ENCODE measurements around the gene VASH2. TPM values are rescaled to one million over a fixed set of nuclear protein-coding genes. Genes with fewer than 3 reads are reported as not detected.

The VASH2 gene
- total RNA-seq, 6 experiments from 2014 or later: 0.10 TPM; not detected in 5

GRCh38 chr1:212980123-212980785 is 29.9 kb downstream of the VASH2 start:
- peaks cover 16% of the 10 kb centered on the region for H3K4me1 Mint-ChIP-seq (ENCODE audit: low read depth)
- peaks cover 41% of the 10 kb centered on the region for H3K27me3 Mint-ChIP-seq (ENCODE audit: insufficient read depth)
- no peaks in the 10 kb centered on the region for H3K36me3 Mint-ChIP-seq (ENCODE audit: low read depth)
- no peak overlapping the region for H3K27ac Mint-ChIP-seq
- TF ChIP-seq CTCF (IDR thresholded peaks at IDR 0.05): no peak; the same call in 1 of the 2 replicates
- no peak overlapping the region for H3K4me3 Mint-ChIP-seq
- H3K9me3 Mint-ChIP-seq: no peaks in the 10 kb centered on the region
- no peak for DNase-seq

- H3K36me3 Mint-ChIP-seq (ENCODE audit: low read depth): no peaks in the 10 kb centered on the region
- H3K4me1 Mint-ChIP-seq (ENCODE audit: low read depth): peaks cover 7% of the 10 kb centered on the region
- no peak for DNase-seq
- peaks cover 39% of the 10 kb centered on the region for H3K27me3 Mint-ChIP-seq (ENCODE audit: insufficient read depth)
- no peak for TF ChIP-seq CTCF (IDR thresholded peaks at IDR 0.05)
- H3K9me3 Mint-ChIP-seq: no peaks in the 10 kb centered on the region
- no peak overlapping the region for H3K27ac Mint-ChIP-seq
- H3K4me3 Mint-ChIP-seq: no peak overlapping the region
Observed at GRCh38 chr1:212981025-212981495, 30.7 kb downstream of the VASH2 start.

DNA sequence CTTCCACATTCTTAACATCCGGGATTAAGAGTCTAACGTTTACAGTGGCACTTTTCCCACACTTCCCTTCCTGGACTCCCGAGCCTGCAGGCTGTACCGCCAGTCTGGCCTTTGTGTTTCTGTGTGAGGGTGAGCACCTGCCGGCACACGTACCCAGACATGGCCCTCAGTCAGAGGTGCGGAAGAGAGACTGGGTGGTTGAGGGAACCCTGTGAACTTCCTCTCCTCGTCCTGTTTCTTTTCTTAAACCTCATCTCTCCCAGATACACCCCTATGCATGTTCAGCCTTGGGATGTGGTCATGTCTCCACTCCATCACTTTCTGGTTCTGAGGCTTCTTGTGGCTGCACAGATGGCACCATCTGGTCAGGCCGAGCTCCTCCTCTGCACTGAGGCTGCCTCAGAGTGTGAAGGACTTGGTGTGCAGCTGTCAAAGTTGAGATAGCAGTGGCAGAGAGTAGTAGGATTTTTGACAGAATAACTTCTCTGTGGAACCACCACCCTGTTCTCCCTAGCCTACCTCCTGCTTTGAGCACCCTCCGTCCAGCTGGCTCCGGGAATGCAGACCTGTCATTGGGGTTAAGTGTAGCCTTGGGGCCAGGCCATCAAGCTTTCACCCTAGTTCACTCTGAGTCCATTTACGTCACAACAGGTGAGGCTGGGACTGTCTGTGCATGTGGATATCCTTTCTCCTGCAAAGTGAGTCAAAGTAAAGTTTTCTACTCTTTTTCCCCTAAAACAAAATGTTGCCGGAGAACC is 31.4 kb downstream of the VASH2 start:
- H3K4me3 Mint-ChIP-seq: no peak overlapping the region
- H3K4me1 Mint-ChIP-seq (ENCODE audit: low read depth): peaks cover 6% of the 10 kb centered on the region
- peaks cover 32% of the 10 kb centered on the region for H3K27me3 Mint-ChIP-seq (ENCODE audit: insufficient read depth)
- no peak overlapping the region for H3K27ac Mint-ChIP-seq
- no peaks in the 10 kb centered on the region for H3K9me3 Mint-ChIP-seq
- DNase-seq: no peak
- H3K36me3 Mint-ChIP-seq (ENCODE audit: low read depth): no peaks in the 10 kb centered on the region
- TF ChIP-seq CTCF (IDR thresholded peaks at IDR 0.05): no peak

GRCh38 chr1:212982430-212983152 is 32.2 kb downstream of the VASH2 start:
- Mint-ChIP-seq H3K4me3 (no peak overlapping the region), H3K36me3 (ENCODE audit: low read depth) (no peaks in the 10 kb centered on the region), H3K27me3 (ENCODE audit: insufficient read depth) (peaks cover 28% of the 10 kb centered on the region), H3K4me1 (ENCODE audit: low read depth) (peaks cover 6% of the 10 kb centered on the region), H3K9me3 (no peaks in the 10 kb centered on the region), H3K27ac (no peak overlapping the region)
- TF ChIP-seq CTCF (IDR thresholded peaks at IDR 0.05): no peak
- DNase-seq: no peak

DNA sequence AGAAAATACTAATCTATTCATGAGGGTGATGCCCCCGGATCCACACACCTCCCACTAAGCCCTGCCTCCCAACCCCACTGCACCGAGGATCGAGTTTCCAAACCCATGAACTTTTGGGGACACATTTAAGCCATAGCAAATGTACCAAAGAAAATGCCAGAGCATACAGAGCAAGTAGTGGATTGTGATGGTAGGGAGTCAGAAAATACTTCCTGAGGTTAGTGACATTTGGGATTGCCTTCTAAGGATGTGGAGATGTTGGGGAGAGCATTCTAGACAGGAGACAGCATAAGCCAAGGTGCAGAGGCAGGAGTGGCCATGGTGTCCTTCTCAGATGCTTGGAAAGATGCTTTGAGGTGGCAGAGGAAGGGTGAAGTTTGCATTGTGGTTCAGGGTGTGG is 33.1 kb downstream of the VASH2 start:
- no peak for DNase-seq
- H3K9me3 Mint-ChIP-seq: no peaks in the 10 kb centered on the region
- peaks cover 12% of the 10 kb centered on the region for H3K4me1 Mint-ChIP-seq (ENCODE audit: low read depth)
- H3K4me3 Mint-ChIP-seq: no peak overlapping the region
- no peak for TF ChIP-seq CTCF (IDR thresholded peaks at IDR 0.05)
- no peaks in the 10 kb centered on the region for H3K36me3 Mint-ChIP-seq (ENCODE audit: low read depth)
- no peak overlapping the region for H3K27ac Mint-ChIP-seq
- peaks cover 25% of the 10 kb centered on the region for H3K27me3 Mint-ChIP-seq (ENCODE audit: insufficient read depth)
